ENCODE data around the gene VAPA.

DNA sequence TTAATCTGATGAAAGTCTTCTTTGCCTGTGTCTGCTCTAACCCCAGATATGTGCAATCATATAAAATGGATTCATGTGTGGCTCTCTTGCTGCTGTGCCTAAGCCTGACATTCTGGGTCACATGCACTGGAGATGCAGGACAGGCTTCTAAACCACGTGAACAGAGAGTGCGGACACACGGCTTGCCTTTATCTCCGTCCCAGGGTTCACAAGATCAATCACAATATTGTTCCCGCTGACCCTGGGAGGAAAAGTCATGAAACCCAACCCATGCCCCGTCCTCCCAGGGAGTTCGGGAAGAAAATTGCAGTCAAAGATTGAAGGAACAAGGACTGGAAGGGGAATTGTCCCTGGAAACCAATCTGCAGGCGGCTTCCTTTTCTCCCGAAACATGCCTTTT is 74.8 kb downstream of the VAPA start:
- no peak for TF ChIP-seq CTCF (IDR thresholded peaks at IDR 0.05)
- no peak for TF ChIP-seq POLR2A (IDR thresholded peaks at IDR 0.05)
- TF ChIP-seq EP300 (IDR thresholded peaks at IDR 0.05) = no peak
